GM21786 (cell line): Measurements from ENCODE around the gene MYL5.
"Not testable (repeated sequence)": the region's sequence is repeated elsewhere in the genome, so short reads cannot be mapped to it uniquely, and the experiment has no call there.

Experiments
- ATAC-seq: cut with Tn5 transposase; IDR thresholded peaks from one replicate; pipeline ENCODE4 v1.9.1; 2021; ENCODE audit not compliant: unreplicated experiment

Gene MYL5

DNA sequence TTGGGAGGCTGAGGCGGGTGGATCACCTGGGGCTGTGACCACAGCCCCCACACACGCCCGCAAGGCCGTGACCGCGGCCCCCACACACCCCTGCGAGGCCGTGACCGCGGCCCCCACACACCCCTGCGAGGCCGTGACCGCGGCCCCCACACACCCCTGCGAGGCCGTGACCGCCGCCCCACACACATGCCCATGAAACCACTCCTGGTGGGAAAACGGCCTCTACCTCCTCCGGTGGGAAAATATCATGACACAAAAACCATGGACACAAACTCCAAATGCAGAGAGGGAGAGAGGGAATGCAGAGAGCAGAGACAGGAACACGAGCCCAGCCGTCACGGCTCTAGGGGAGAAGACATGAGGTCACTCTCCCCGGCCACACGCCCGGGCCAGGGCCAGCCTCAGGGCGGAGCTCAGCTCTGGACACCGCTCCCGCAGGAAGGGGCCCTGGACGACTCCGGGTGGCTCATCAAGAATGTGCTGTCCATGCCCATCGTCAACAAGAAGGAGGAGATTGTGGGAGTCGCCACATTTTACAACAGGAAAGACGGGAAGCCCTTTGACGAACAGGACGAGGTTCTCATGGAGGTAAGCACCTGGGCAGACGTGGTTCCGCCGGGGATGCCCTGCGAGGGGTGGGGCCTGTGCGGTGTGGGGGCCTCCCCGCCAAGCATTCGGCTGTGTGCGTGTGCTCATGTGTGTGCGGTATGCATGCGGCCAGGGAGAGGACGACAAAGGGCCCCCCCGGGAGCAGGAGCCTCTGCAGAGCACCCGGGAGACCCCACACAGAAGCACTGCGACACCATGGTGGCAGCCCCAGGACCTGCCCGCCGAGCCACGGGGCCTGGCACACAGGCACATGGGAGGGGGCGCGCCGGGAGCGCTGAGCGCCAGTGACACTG lies 17.7 kb upstream of the MYL5 start:
- no peak for ATAC-seq

- ATAC-seq, result no peak
Measured at GRCh38 chr4:657338-657833, 17.0 kb upstream of the MYL5 start.

- ATAC-seq, result no peak
Measured at GRCh38 chr4:657834-658667, 16.3 kb upstream of the MYL5 start.

DNA sequence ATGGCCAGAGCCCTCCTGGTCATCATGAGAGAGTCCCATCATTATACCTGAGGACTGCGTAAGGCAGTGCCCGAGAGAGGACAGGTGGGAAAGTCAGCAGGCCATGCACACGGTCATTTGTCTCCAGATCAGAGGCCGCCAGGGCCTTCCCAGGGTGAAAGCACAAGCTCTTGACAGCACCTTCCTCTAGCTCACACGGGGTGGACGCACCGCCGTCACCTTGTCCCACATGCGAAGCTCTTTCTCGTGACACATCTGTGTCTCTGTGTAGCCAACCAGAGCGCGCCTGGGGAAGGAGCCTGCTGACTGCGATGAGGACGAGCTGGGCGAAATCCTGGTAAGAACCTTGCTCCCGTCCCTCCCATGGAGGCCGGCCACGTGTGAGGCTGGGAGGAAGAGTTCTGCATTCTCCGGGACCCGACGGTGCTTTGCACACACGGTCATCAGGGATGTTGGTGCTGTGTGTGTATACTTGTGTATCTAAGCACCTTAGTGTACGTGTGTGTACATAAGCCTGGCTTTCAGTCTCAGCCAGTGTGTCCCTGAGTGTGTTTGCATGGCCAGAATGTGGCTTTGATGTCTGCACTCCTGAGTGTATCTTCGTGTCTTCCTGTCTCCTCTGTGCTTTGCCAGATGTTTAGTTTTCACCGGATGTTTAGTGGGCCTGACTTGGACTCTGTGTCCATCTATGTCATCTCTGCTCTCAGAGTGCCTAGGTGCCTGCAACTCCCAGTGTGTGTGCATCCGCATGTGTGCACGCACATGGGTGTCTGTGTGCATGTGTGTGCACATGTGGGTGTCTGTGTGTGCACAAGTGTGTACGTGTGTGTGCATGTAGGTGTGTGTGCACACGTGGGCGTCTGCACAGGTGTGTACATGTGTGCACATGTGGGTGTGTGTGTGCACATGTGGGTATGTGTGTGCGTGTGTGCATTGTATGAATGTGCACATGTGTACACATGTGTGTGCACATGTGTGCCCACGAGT lies 15.4 kb upstream of the MYL5 start:
- no peak for ATAC-seq

DNA sequence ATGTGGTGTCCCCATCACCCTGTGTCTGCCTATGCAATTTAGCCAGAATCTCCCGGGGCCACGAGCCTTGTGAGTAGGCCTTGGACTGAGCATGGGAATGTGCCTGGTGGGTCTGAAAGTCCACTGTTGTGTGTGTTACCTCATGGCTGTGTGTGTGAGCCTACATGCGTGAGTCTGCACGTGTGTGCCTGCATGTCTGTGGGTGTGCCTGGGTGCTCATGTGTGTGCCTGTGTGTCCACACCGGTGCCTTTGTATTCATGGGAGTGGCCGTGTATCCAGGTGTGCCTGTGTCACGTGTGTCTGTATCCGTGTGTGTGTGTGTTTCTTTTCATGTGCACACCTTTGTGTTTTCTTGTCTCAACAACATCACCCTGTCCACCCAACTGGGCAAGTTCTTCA lies 14.5 kb upstream of the MYL5 start:
- no peak for ATAC-seq

GRCh38 chr4:660401-660800 lies 13.9 kb upstream of the MYL5 start:
- ATAC-seq, result no peak

- ATAC-seq, result no peak
Measured at GRCh38 chr4:661231-661630, 13.1 kb upstream of the MYL5 start.

GRCh38 chr4:661881-662761 lies 12.2 kb upstream of the MYL5 start:
- ATAC-seq, result no peak

DNA sequence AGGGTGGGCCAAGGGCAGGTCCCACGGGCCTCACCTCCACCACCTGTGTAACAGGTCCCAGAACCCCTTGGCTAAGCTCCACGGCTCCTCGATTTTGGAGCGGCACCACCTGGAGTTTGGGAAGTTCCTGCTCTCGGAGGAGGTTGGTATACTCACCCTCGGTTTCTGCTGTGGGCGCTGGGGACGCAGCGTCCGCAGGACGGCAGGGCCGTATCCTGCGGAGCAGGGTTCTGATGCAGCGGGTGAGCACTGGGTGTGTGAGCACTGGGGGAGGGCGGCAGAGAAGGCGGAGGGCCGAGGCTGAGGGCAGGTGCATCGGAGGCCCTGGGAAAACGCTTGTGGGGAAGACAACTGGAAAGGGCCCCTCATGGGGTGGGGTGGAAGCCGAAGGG lies 11.3 kb upstream of the MYL5 start:
- ATAC-seq, result no peak

- peak; percentile 64 for ATAC-seq
Measured at GRCh38 chr4:663438-664428, 10.6 kb upstream of the MYL5 start.

GRCh38 chr4:664713-665231 lies 9.6 kb upstream of the MYL5 start:
- ATAC-seq, result no peak

GRCh38 chr4:665381-665750 lies 9.0 kb upstream of the MYL5 start:
- no peak for ATAC-seq

- no peak for ATAC-seq
Measured at GRCh38 chr4:665751-666435, 8.4 kb upstream of the MYL5 start.

- no peak for ATAC-seq
Measured at GRCh38 chr4:666436-666810, 7.9 kb upstream of the MYL5 start.

DNA sequence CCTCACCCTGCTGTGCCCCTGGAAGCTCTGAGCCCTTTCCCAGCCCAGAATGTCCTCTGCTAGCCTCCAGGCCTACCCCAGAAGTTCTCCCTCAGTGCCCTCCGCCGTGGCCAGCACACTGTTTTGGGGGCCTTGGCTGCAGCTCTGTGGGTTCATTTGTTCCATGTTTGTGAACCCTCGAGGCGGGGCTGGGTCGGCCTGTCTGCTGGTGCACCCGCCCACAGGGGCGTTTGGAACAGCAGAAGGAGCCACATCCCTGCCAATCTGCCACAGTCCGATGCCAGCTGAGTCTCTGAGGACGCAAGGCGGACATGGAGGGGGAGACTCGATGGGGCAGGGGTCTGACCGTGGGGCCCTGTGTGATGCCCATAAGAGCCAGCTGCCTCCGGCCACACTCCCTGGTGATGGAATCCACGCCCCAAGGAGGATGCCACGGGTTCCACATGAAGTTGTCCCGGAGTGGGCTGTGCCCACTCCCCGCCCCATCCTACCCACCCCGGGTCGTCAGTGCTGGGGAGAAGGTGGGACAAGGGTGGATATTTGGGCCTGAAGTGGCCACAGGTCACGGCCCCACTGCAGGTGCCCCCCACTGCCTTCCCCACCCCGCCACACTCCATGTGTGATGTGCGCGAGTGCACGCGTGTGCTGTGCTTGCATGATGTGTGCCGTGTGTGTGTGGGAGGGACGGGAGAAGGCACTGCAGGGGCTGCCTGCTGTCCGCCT lies 7.4 kb upstream of the MYL5 start:
- no peak for ATAC-seq

GRCh38 chr4:667545-667925 lies 6.8 kb upstream of the MYL5 start:
- no peak for ATAC-seq

DNA sequence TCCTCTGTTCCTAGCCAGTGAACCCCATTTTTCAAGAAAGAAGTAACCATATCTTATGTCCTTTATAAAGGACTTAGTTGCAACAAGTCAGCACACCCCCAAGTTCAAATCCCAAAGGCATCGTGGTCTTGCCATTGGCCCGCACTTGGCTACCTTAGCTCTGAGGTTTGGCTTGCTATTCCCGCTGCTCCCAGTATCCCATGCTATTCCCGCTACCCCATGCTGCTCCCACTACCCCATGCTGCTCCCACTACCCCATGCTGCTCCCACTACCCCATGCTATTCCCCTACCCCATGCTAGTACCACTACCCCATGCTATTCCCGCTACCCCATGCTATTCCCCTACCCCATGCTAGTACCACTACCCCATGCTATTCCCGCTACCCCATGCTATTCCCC lies 6.1 kb upstream of the MYL5 start:
- not testable (repeated sequence) for ATAC-seq
